ENCODE results near the gene PRF1. TPM values are rescaled to one million over a fixed set of nuclear protein-coding genes. Genes with fewer than 3 reads are reported as not detected.
A peak's percentile ranks its signal among the peaks of the same experiment; 100 is the strongest.
"Not testable (repeated sequence)": the region's sequence is repeated elsewhere in the genome, so short reads cannot be mapped to it uniquely, and the experiment has no call there.

PRF1 gene
- polyA plus RNA-seq, 1 donor = 0.74 TPM

DNA sequence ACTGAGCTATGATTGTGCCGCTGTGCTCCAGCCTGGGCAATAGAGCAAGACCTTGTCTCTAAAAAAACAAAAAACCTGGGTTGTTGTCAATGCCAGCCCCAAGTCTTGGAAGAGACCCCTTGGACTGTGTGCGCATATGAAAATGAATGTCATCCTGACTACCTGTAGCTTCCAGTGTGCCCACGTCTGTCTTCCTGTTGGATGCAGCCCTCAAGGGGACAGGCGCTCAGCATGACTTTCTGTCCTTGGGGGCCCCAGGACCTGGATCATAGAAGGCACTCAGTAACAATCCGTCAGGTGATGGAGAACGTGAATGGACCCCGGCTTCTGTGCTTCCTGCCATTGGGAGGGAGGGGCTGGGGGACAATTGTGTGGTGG is 9.0 kb downstream of the PRF1 start:
- no peak for DNase-seq

DNA sequence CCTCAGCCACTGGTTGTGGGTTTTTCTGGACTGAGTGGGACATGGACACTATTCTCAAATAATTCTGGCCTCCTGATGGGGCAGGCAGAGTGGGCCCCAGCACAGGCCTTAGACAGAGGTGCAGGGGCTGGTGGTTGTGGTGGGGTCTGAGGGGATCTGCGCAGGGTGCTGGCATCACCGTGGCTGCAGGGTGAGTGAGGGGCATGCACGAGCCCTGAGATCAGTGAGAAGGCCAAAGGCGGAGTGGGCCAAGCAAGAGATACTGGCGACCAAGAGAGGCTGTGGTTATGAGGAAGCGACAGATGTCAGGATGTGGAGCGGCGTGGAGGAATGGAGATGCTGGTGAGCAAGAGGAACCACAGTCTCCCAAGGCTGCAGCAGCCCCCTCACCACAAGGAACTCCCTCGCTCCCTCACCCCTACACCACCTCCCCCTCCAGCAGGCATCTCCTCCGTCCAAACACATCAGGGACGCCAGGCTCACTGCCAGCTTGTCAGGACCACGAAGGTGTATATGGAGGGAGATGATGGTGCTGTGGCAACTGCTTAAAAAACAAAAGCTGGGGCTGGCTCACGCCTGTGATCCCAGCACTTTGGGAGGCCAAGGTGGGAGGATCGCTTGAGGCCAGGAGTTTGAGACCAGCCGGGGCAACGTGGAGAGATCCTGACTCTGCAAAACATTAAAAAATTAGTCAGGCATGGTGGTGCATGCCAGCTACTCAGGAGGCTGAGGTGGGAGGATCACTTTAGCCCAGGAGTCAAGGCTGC is 9.6 kb downstream of the PRF1 start:
- no peak for DNase-seq

DNA sequence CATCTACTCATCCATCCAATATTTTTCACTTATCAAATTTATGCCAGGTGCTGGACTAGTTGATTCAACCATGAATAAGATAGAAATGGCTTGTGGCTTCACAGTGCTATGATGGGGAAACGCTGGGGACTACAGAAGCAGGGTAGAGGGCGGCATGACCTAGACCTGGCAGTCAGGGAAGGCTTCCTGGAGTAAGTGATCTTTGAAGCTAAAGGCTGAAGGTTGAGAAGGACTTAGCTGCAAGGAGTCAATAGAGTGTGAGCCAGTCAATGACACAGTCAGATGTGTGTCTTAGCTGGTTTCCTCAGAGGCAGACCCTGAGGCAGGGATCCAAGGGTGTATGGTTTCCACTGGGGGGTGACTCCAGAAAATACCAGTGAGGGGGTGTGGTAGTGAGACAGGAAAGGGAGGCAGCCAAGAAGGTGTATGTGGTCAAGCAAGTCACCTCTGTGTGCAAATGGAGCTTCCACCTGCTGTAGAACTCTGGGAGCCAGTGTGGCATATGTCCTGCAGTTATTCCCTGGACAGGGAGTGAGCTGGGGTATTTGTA is 10.3 kb downstream of the PRF1 start:
- DNase-seq = no peak

DNA sequence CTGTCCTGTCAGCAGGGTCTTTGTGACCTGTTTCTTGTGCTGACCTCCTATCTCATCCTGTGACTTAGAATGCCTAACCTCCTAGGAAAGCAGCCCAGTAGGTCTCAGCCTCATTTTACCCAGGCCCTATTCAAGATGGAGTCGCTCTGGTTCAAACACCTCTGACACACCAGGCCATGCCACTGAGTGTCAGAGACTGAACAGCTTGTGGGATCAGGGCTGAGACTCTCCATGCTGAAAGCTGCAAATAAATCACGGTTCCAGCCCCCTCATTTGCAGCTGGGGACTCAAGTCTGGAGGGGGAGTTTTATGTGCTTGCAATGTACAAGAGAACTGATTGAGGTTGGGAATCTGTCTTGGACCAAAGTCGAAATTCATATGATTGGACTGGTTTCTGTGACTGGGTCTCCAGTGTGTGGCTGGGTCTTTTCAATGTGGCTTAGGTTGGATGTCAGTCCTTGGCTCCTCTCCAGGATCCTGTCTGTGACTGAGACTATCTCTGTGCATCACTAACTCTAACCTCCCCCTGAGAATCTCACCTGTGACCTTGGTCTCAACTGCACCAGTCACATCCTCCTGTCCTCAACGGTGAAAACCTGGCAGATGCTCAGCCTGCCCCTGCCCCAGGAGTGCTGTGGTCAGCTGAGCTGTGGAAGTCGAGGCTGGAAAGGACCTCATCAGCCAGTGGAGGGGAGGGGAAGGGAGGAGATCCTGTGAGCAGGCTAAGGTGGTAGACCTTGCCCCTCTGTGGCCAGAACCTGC is 11.7 kb downstream of the PRF1 start:
- DNase-seq = no peak

DNA sequence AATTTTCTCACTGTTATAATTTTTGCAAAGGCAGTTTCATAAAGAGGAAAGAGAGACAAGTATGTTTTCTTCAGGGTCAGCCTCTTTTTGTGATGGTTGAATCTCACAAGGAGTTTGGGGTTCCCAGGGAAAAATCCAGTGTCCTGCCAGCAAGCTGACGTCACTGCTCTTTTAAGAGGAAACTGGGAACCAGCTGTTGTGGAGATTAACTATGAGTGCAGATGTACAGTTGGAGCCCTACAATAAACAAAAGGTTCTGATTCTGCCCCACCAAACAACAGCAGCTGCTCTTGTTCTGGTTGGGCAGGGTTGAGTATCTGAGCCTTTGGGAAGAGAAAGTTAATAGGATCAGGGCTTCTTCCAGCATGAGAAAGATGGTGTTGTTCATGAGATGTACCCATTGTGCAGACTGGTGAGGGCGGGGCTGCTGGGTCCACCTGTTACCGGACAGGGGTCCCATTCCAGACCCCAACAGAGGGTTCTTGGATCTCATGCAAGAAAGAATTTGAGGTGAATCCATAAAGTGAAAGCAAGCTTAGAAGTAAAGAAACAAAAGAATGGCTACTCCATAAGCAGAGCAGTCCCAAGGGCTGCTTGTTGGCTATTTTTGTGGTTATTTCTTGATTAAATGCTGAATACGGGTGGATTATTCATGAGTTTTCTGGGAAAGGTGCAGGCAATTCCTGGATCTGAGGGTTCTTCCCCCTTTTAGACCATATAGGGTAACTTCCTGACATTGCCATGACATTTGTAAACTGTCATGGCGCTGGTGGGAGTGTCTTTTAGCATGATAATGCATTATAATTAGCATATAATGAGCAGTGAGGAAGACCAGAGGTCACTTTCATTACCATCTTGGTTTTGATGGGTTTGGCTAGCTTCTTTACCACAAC is 12.5 kb downstream of the PRF1 start:
- DNase-seq = peak; percentile 90

DNA sequence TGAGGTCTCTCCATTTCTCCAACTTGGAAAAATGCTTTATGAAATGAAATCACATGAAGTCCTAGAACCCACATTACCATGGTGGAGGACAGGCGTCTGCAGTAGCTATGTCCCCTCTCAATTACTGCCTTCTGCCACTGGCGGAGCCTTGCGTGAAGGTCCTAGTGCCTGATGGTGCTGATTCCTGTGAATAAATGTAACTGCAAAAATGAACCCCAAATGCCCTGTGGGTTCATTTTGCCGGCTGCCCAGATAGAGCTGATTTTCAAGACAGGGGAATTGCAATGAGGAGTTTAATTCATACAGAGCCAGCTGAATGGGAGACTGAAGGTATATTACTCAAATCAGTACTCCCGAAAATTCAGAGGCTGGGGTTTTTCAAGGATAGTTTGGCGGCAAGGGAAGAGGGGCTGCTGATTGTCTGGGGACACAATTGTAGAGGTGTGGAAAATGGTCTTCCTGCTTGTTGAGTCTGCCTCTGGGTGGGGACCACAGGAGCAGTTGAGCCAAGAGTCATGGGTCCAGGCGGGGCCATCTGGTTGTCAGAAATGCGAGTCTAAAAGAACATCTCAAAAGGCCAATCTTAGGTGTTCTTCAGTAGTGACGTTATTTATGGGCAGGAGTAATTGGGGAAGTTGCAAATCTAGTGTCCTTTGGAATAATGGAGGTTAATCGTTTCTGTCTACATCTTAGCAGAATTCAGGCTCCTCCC is 13.5 kb downstream of the PRF1 start:
- DNase-seq = no peak

DNA sequence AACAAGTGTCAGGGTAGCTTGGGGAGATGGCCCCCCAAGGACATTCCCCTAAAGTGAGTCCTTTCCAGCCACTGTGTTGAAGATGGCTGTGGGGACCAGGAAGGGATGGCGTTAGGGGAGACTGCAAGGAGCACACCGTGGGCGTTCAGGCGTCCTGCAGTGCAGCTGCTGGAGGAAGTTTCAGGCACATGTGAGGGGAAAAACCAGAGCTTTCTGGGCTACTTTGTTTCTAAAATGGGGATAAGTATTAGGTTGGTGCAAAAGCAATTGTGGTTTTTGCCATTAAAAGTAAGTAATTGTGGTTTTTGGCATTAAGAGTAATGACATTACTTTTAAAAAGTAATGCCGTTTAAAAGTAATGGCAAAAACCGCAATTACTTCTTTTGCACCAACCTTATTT is 14.3 kb downstream of the PRF1 start:
- DNase-seq = no peak

DNA sequence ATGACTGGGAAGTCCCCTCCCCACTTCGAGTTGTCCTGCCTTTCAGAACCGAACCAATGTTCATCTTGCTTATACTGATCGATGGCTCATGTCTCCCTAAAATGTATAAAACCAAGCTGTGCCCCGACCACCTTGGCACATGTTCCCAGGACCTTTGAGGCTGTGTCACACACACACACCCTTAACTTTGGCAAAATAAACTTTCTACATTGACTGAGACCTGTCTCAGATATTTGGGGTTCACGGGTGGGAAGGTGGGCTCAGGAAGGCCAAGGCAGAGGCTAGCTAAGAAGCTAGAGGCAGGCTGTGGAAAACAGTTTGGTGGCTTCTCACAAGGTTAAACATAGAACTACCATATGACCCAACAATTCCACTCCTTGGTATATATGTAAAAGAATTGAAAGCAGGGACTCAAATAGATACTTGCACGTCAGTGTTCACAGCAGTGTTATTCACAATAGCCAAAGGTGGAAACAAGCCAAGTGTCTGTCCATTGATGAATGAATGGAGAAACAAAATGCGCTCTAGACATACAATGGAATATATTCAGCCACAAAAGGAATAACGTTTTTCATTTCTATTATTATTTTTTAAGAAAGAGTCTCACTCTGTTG is 15.4 kb downstream of the PRF1 start:
- no peak for DNase-seq

DNA sequence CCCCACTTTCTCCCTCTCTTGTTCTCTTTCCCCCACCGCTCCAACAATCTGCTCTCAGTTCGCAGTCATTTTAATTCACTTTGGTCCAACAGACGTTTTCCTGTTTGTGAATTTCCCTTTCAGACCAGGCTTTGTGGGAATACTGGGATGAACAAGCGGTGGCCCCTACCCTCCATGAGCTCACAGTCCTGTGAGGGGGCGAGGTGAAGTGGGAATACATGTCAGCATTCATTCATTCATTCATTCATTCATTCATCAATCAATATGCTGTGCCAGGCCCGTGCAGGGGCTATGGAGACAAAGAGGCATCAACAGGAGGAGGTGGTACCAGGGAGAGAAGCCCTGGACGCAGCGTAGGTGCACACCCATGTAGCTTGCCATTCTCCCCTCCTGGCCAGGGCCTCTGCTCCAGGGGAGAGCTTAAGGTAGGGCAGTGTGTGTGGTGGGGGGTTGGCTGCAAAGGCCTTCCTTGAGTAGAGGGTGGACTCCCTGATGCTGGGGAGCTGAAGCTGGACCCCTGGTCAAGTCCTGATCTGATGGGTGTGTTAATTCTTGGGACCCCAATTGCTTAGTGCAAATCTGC is 16.1 kb downstream of the PRF1 start:
- DNase-seq = no peak

DNA sequence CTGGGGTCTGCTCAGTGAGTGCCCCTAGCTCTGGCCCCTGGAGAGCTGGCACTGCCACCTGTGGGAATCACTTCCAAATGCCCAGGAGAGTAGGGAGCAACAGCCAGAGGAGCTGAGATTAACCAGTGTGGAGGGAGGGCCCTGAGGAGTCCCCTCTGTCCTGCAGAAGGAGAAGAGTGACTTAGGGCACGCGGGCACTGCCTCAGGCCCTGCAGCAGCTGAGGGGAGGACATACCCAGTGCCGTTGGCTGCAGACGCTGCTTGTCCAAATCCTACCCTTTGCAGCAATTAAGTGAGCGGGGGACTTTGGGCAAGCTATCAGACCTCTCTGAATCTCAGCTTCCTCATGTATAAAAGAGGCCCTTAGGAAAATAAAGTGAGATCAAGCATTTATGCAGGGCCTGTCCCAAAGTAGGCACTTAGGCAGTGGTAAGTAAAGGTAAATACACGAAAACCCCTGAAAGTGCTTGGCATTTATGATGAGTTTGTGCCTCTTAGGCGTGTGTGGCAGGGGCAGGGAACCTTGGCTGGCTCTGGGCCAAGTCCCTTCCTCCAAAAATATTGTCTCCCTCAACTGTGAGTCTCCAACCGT is 16.9 kb downstream of the PRF1 start:
- DNase-seq = no peak

DNA sequence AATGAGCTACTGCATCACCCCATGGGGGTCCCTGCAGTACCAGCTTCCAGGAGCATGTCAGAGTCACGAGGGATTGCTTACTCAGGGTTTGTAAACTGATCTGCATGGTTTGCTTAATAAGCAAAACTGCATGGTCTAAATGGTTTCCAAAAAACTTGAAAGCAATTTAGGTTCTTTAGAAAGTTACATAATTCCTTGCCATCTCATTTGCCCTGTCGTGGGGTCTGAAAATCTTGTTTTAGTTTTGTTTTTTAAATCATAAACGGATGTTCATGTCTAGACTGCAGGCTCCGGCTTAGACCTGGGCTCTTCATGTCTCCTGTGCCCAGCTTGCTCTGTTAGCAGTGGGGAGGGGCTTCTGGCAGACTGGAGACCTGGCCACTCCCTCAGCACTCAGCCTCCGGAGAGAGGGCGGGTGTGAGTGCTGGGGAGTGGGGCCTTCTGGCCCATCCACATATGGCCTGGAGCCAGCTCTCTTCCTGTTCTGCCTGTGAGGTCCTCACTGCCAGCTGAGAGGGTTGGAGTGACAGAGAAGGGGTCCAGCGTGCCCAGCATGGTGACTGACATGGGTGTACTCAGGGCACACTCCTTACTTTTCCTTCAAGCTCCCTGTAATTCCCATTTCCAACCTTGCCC is 17.5 kb downstream of the PRF1 start:
- DNase-seq = no peak

DNA sequence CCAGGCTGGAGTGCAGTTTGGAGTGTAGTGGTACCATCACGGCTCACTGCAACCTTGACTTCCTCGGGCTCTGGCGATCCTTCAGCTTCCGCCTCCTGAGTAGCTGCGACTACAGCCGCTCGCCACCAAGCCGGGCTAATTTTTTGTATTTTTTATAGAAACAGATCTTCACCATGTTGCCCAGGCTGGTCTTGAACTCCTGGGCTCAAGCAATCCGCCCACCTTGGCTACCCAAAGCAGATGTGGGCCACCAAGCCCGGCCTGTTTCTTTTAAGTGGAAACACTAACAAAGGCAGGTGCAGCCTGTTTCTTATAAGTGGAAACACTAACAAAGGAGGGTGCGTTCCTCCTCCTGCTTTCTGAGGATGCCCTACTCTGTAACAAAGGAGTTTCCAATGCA is 18.2 kb downstream of the PRF1 start:
- DNase-seq = no peak

DNA sequence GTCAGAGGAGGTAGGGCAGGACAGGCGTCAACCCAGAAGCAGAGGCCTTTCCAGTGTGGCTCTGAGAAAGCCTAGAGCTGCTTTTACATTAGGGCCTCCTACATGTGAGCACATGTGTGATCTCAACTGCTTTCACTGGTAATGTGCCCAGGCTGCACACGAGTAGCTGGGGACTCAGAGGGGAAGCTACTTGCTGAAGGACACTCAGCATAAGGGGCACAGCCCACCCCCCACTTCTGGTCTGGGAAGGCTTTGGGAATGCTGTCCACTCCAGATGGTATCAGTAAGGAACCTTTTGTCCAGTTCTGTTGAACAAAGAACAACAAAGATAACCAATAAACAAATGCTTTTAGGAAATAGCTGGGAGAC is 18.9 kb downstream of the PRF1 start:
- no peak for DNase-seq

DNA sequence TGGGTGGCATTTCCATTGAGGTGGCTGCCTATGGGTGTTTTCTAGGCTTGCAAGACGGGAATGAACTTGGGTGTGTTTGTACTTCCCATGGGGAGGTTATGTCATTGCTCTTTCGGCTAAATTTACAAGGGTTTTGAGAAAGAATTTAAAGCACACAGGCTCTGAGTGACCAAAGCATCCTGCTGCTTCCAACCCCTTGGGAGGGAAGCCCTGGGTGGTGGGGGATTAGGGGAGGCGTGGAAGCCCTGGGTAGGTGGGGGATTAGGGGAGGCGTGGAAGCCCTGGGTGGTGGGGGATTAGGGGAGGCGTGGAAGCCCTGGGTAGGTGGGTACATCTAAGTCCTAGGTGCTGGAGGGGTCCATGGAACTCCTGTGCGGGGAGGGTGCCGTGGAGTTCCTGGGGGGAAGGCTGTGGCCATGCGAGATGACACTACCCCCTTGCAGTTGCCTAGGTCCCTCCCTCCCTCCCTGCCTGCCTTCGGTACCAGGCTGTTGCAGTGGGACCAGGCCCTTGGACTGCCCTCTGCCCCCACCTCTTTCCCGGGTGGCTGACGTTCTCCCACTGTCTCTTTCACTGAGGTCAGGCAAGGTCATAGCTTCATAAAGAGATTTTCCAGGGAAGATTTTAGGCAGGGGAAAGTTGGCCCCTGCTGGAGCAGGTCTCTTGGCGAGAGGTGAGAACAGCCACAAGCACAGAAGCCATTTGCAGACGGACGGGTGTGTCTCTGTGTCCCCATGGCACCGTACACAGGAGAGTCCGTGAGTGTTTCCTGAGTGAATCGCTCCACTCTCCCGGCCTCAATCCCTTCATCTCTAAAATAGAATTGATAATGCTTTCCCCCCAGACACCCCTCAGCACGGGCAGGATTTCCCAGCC is 19.5 kb downstream of the PRF1 start:
- no peak for DNase-seq

DNA sequence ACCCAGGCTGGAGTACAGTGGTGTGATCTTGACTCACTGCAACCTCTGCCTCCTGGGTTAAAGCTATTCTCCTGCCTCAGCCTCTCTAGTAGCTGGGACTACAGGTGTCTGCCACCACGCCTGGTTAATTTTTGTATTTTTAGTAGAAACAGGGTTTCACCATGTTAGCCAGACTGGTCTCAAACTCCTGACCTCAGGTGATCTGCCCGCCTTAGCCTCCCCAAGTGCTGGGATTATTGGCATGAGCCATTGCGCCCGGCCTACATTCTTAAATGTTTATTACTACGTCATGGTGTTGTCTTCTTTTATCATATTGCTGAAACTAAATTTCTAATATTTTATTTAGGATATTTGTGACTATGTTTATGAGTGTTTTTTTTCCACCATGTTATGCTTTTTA is 21.4 kb downstream of the PRF1 start:
- DNase-seq = not testable (repeated sequence)

DNA sequence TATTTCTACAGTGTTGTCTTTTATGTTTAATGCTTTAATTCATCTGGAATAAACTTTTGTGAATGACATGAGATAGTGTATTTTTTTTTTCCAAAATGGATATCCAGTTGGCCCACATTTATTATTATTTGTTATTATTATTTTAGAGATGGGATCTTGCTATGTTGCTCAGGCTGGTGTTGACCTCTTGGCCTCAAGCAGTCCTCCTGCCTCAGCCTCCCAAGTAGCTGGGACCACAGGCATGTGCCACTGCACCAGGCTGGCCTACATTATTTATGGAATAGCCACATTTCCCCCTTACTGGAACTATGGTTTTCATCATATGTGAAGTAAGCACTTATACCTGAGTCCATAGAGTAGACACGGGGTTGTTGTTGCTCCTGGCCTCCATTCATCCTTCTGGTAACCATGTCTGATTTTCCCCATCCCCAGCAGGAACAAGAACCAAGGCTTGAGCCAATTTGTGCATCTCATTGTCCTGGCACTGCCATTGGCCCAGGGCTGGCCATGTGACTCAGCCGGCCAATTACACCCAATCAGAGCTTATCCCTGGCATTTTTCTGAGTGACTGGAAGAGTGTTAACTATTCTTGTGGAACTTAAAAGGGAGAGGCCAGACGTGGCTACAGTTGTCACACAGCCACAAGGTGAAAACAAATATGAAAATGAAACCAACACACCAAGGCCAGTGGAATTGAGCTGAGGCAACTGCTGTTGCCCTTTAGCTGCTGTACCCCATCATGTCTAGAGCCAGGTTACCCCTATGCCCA is 23.1 kb downstream of the PRF1 start:
- DNase-seq = no peak

DNA sequence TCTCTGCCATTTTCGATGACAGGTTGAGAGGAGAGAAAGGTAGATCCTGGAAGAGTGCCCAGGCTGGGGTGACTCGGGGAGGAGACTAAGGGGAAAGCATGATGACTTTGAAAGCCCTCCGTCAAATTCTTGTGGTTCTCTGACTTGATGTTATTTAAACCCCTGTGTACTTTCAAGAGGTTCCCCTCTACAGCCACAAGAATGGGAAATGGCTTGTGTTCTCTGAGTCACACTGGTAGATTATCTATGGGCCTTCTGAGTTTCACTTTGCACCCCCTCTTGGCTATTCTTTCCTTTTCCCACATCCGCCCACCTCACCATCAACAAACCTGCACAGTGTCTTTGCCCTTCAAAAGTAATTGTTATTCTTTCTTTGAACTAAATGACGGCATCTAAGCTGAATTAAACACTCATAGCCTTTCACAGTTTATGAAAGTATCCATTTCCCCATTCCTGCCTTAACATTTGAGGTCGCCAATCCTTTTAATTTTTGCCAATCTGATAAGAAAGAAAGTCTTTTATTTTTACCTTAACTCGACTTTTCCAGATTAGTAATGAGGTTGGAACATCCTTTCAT is 24.1 kb downstream of the PRF1 start:
- DNase-seq = no peak

DNA sequence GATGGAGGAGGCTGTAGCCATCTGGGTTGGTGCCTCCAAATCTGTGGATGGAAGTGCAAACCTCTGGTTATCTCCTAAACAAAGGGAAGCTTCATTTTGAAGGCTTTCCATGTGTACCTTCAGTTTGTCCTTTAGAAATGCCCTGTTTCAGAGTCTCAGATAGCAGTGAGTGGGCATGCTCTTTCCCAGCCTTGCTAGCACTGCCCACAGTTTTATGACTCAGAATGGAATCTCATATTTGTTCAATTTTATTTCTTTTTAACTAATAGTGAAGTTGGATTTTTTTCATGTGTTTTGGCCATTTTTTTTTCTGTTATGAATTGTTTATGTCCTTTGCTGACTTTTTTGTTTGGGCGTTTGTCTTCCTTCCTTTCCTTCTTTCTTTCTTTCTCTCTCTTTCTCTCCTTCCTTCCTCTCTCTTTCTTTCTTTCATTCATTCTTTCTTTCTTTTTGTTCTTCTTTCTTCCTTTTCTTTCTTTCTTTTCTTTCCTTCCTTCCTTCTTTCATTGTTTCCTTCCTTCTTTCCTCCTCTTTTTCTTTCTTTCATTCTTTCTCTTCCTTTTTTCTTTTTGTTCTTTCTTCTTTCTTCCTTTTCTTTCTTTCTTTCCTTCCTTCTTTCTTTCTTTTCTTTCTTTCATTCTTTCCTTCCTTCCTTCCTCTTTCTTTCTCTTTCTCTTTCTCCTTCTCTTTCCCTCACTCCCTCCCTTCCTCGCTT is 25.6 kb downstream of the PRF1 start:
- no peak for DNase-seq
